ENCODE results near the gene MYCL.

DNA sequence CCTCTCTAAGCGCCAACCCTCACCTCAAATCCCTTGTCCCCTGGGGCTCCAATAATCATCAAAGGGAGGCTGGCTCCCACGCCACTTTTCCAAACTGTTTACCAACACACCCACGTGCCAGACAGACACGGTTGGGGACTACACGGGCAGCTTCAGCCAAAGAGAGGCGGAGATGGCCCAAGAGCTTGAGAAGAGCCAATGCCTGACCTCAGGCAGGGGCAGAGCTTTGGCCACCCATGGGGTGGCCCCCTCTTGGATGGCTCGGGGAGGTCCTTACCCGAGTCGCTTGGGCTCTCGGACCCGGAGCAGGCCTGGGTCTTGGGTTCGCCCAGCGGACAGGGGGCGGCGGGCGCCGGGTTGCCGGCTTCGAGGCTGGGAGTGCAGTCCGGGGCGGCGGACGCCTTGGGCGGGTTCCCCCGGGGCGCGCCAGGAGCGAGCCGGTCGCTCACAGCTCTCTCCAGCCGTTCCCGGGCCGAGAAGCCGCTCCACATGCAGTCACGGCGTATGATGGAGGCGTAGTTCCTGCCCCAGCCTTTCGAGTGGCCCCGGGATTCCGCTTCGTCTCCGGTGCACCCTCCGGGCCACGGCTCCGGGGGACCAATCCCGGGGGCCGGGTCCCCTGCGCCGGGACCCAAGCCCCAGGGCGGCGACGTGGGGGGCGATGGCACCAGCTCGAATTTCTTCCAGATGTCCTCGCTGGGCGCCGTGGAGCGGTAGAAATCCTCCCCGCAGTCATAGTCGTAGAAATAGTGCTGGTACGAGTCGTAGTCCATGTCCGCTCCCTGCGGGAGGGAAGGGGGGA lies 854 bp downstream of the MYCL start:
- TF ChIP-seq CTCF (IDR thresholded peaks at IDR 0.05; ENCODE audit: insufficient read depth, low read length, poor library complexity, severe bottlenecking) (no peak), EZH2phosphoT487 (conservative IDR thresholded peaks at IDR 0.05; ENCODE audit: low read length) (no peak)

Data from SU-DHL-6 (cell line).